Mesendoderm (in vitro differentiated cells): ENCODE measurements around the gene OXGR1. TPM values are rescaled to one million over a fixed set of nuclear protein-coding genes. Genes with fewer than 3 reads are reported as not detected.

ENCODE experiments used
- small RNA-seq: library from polyadenylated mRNA; stranded (forward); fragments of <200 nt; extraction: miRNeasy Mini kit (QIAGEN cat#:217004); gene quantifications from one replicate; pipeline ENCODE3, GENCODE V24; 2013; ENCODE audit not compliant: insufficient read depth

OXGR1 gene

Small RNA genes within 50 kb of the gene (small RNA-seq; reads per million reads assigned to genes)
- not detected for gene RN7SKP7
